Testis (tissue), 2 donors: Measurements from ENCODE around the gene OR5K1.

Source experiments
- POLR2A ChIP-seq: fragments of 450-650 bp; IDR thresholded peaks from one replicate; pipeline ENCODE4 v1.6.1; 2017; ENCODE audit warnings: antibody characterized with exemption, mild to moderate bottlenecking, moderate library complexity
- TF ChIP-seq, protein P1 (sequence below), 3 experiments: fragments of 450-650 bp in 2 of 3; fragments of 200-600 bp in 1 of 3; sonication (generic) in 1 of 3; IDR thresholded peaks; one replicate each; pipeline ENCODE4 v1.5.1; 2016 to 2019; ENCODE audit warnings: antibody characterized with exemption in 3 of 3, mild to moderate bottlenecking in 2 of 3, moderate library complexity in 1 of 3

DNA sequence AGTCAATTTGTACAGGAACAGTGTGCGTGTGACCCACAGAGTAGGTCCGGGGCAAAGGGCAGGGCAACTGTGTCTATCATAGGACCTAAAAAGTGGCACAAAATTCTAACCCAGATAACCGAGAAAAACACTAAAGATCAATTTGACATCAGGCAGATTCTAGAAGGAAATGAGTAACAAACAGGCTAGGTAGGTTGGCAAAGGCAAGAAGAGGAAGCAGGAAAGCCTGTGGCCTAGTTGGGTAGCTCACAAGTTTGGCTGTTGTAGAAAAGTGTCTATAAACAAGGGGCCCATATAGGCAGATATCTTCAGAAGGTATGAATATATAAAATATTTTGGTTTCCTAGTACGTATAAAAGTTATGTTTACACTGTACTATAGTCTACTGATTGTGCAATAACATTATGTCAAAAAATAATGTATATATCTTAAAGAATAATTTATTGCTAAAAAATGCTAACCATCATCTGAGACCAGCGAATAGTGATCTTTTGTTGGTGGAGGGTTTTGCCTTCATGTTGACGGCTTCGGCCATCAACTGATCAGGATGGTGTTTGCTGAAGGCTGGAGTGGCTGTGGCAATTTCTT lies 13.3 kb upstream of the OR5K1 start:
- TF ChIP-seq, protein P1, sequence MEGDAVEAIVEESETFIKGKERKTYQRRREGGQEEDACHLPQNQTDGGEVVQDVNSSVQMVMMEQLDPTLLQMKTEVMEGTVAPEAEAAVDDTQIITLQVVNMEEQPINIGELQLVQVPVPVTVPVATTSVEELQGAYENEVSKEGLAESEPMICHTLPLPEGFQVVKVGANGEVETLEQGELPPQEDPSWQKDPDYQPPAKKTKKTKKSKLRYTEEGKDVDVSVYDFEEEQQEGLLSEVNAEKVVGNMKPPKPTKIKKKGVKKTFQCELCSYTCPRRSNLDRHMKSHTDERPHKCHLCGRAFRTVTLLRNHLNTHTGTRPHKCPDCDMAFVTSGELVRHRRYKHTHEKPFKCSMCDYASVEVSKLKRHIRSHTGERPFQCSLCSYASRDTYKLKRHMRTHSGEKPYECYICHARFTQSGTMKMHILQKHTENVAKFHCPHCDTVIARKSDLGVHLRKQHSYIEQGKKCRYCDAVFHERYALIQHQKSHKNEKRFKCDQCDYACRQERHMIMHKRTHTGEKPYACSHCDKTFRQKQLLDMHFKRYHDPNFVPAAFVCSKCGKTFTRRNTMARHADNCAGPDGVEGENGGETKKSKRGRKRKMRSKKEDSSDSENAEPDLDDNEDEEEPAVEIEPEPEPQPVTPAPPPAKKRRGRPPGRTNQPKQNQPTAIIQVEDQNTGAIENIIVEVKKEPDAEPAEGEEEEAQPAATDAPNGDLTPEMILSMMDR (IDR thresholded peaks at IDR 0.05), result no peak
- TF ChIP-seq POLR2A, result no peak
